ENCODE data around the gene CD3E. TPM values are rescaled to one million over a fixed set of nuclear protein-coding genes. Genes with fewer than 3 reads are reported as not detected.

Gene CD3E
- total and polyA plus RNA-seq, 8 donors, result 0.23 to 2.1 (median 1.2) TPM

DNA sequence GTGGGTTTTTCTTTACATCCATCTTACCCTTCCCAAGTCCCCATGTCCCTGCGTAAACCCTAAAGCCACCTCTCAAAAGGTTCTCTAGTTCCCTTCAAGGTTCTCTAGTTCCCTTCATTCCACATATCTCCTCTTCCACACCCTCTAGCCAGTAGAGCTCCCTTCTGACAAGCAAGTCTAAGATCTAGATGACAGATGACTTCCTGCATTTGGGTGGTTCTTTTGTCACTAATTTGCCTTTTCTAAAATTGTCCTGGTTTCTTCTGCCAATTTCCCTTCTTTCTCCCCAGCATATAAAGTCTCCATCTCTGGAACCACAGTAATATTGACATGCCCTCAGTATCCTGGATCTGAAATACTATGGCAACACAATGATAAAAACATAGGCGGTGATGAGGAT, 7.8 kb downstream of the CD3E start:
- DNase-seq (no peak), ATAC-seq (no peak), FAIRE-seq (no peak)
- peaks cover 0 to 7% (median 0%) of the 10 kb centered on the region in 4 donors for H3K27me3 ChIP-seq
- 86 to 91% methylated on average over 2 of the region's 2 CpGs for WGBS, 2 donors
- H3K4me1 ChIP-seq, result peaks cover 0 to 11% (median 4%) of the 10 kb centered on the region in 3 donors
- no peaks in the 10 kb centered on the region for H3K9me3 ChIP-seq
- no peak for TF ChIP-seq CTCF (IDR thresholded peaks at IDR 0.05)
- intact Hi-C loops (cut with DNase I), result no loop called here
- no peak overlapping the region for H3K4me3 ChIP-seq
- H3K27ac ChIP-seq, result no peak overlapping the region
- no peaks in the 10 kb centered on the region for H3K36me3 ChIP-seq

- no peak for FAIRE-seq
- no peak overlapping the region for H3K4me3 ChIP-seq
- WGBS, 2 donors, result 45 to 60% methylated on average over 4 of the region's 4 CpGs
- H3K36me3 ChIP-seq, result no peaks in the 10 kb centered on the region
- H3K4me1 ChIP-seq, result peaks cover 0 to 11% (median 4%) of the 10 kb centered on the region in 3 donors
- no peaks in the 10 kb centered on the region for H3K9me3 ChIP-seq
- no peak for ATAC-seq
- no peak overlapping the region for H3K27ac ChIP-seq
- TF ChIP-seq CTCF (IDR thresholded peaks at IDR 0.05), result no peak
- no peak for DNase-seq
- H3K27me3 ChIP-seq, result peaks cover 0 to 7% (median 0%) of the 10 kb centered on the region in 4 donors
- intact Hi-C loops (cut with DNase I), result no loop called here
These were observed 8.7 kb downstream of the CD3E start for GRCh38 chr11:118313242-118313641.

- H3K27ac ChIP-seq, result no peak overlapping the region
- DNase-seq, result no peak
- TF ChIP-seq CTCF (IDR thresholded peaks at IDR 0.05), result no peak
- peaks cover 0 to 7% (median 0%) of the 10 kb centered on the region in 4 donors for H3K27me3 ChIP-seq
- 12 to 15% methylated on average over 7 of the region's 7 CpGs for WGBS, 2 donors
- no peaks in the 10 kb centered on the region for H3K9me3 ChIP-seq
- no peak overlapping the region for H3K4me3 ChIP-seq
- ATAC-seq, result peak; percentile 50 to 84 (median 56)
- H3K36me3 ChIP-seq, result no peaks in the 10 kb centered on the region
- no peak for FAIRE-seq
- intact Hi-C loops (cut with DNase I), result no loop called here
- H3K4me1 ChIP-seq, result peaks cover 0 to 11% (median 4%) of the 10 kb centered on the region in 3 donors
These were observed 10.5 kb downstream of the CD3E start for GRCh38 chr11:118314988-118315411.

DNA sequence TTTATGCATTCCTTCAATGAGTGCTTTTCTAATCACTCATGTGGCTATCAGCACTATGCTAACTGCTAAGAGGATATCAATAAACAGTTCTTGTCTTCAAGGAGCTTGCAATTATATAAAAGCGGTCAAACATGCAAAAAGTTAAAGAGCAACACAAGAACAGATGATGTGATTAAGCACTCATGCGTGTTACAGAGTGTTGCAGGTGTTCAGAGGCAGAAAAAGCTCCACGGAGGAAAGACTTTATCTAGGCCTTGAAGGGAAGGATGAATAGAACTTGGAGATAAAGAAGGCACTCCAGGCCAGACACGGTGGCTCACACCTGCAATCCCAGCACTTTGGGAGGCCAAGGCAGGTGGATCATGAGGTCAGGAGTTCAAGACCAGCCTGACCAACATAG, 13.6 kb downstream of the CD3E start:
- DNase-seq (no peak), FAIRE-seq (no peak)
- intact Hi-C loops (cut with DNase I), result no loop called here

More for the DNA sequence above, 13.6 kb downstream of the CD3E start:
- Histone ChIP-seq H3K27ac (no peak overlapping the region), H3K27me3 (no peaks in the 10 kb centered on the region), H3K36me3 (no peaks in the 10 kb centered on the region), H3K9me3 (no peaks in the 10 kb centered on the region), H3K4me1 (peaks cover 4 to 20% (median 7%) of the 10 kb centered on the region in 3 donors), H3K4me3 (no peak overlapping the region)
- WGBS, 2 donors, result 52 to 54% methylated on average over 4 of the region's 4 CpGs
- TF ChIP-seq CTCF (IDR thresholded peaks at IDR 0.05), result no peak
- no peak for ATAC-seq

All from pancreas (tissue), 10 donors.